KMS-11 (cell line): ENCODE data around the gene ABI2.
"Not testable (repeated sequence)": the region's sequence is repeated elsewhere in the genome, so short reads cannot be mapped to it uniquely, and the experiment has no call there.

ENCODE experiments used
- H2AFZ ChIP-seq: fragments of 200-600 bp; sonication (generic); 2 replicates; pipeline ENCODE4 v1.6.1; 2016; ENCODE audit warnings: antibody characterized with exemption, mixed run types, low read depth
- H3K27ac ChIP-seq: fragments of 200-600 bp; sonication (generic); 2 replicates; pipeline ENCODE4 v1.6.1; 2016; ENCODE audit warnings: mild to moderate bottlenecking, mixed run types
- H3K27me3 ChIP-seq: fragments of 200-600 bp; sonication (generic); 2 replicates; pipeline ENCODE4 v1.6.1; 2017; ENCODE audit warnings: mild to moderate bottlenecking, low read depth, mixed run types, moderate library complexity; ENCODE audit not compliant: insufficient read depth
- H3K36me3 ChIP-seq: fragments of 200-600 bp; sonication (generic); 2 replicates; pipeline ENCODE4 v1.6.1; 2017; ENCODE audit warnings: mild to moderate bottlenecking, mixed run types; ENCODE audit not compliant: insufficient read depth
- H3K4me1 ChIP-seq: fragments of 200-600 bp; sonication (generic); 2 replicates; pipeline ENCODE4 v1.6.1; 2016; ENCODE audit warnings: mild to moderate bottlenecking, low read depth, mixed run types; ENCODE audit not compliant: poor library complexity, severe bottlenecking
- H3K4me2 ChIP-seq: fragments of 200-600 bp; sonication (generic); 2 replicates; pipeline ENCODE4 v1.7.0; 2016; ENCODE audit warnings: mild to moderate bottlenecking, mixed run types
- H3K4me3 ChIP-seq: fragments of 200-600 bp; sonication (generic); IDR thresholded peaks from 2 replicates; pipeline ENCODE4 v1.6.1; 2017; ENCODE audit warnings: low read depth, low read length, mixed read lengths; ENCODE audit not compliant: insufficient read depth
- H3K79me2 ChIP-seq: fragments of 200-600 bp; sonication (generic); 2 replicates; pipeline ENCODE4 v1.6.1; 2016; ENCODE audit warnings: low read depth, mixed run types; ENCODE audit not compliant: insufficient read depth
- H3K9ac ChIP-seq: fragments of 200-600 bp; sonication (generic); 2 replicates; pipeline ENCODE4 v1.6.1; 2016; ENCODE audit warnings: mild to moderate bottlenecking, mixed run types
- H4K20me1 ChIP-seq: fragments of 200-600 bp; sonication (generic); 2 replicates; pipeline ENCODE4 v1.6.1; 2016; ENCODE audit warnings: mild to moderate bottlenecking, mixed run types; ENCODE audit not compliant: insufficient read depth
- TF ChIP-seq, protein P1 (sequence below): fragments of 200-600 bp; sonication (generic); conservative IDR thresholded peaks from 2 replicates; pipeline ENCODE4 v1.6.1; 2017; ENCODE audit warnings: low read depth, mild to moderate bottlenecking, antibody characterized with exemption, low read length, moderate library complexity, mixed read lengths

ABI2 gene

DNA sequence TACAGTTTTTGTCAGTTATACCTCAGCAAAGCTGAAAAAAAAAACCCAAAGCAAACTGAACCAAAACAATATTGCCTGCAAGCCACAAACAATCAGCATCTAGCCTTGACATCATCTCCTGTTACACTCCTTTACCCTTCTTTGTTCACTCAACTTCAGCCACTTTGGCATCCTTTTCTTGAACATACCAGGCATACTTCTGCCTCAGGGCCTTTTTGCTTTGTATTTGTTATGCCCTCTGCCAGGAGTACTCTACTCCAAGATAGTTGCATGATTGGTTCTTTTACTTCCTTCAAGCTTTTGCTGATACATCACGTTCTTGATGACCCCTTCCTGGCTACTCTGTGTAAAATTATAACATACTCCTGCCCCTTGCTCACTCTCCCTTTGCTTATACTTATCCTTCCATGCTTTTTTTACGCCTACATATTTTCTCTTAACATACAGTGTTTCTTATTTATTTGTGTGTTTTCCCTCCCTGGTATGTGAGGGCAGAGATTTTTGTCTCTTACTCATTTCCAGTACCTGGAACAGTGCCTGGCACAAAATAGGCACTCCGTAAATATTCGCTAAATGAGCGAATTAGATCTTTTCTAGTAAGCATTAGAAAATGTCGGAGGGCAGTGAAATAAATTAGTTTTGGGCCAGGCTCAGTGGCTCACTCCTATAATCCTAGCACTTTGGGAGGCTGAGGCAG, 12.7 kb downstream of the ABI2 start:
- Histone ChIP-seq H3K4me2 (no peak overlapping the region), H4K20me1 (no peaks in the 10 kb centered on the region), H3K79me2 (peaks cover 14% of the 10 kb centered on the region), H3K9ac (no peak overlapping the region), H3K4me1 (no peaks in the 10 kb centered on the region), H3K4me3 (no peak overlapping the region), H2AFZ (no peak overlapping the region), H3K36me3 (no peaks in the 10 kb centered on the region), H3K27ac (no peak overlapping the region), H3K27me3 (no peaks in the 10 kb centered on the region)
- TF ChIP-seq, protein P1, sequence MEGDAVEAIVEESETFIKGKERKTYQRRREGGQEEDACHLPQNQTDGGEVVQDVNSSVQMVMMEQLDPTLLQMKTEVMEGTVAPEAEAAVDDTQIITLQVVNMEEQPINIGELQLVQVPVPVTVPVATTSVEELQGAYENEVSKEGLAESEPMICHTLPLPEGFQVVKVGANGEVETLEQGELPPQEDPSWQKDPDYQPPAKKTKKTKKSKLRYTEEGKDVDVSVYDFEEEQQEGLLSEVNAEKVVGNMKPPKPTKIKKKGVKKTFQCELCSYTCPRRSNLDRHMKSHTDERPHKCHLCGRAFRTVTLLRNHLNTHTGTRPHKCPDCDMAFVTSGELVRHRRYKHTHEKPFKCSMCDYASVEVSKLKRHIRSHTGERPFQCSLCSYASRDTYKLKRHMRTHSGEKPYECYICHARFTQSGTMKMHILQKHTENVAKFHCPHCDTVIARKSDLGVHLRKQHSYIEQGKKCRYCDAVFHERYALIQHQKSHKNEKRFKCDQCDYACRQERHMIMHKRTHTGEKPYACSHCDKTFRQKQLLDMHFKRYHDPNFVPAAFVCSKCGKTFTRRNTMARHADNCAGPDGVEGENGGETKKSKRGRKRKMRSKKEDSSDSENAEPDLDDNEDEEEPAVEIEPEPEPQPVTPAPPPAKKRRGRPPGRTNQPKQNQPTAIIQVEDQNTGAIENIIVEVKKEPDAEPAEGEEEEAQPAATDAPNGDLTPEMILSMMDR = no peak

DNA sequence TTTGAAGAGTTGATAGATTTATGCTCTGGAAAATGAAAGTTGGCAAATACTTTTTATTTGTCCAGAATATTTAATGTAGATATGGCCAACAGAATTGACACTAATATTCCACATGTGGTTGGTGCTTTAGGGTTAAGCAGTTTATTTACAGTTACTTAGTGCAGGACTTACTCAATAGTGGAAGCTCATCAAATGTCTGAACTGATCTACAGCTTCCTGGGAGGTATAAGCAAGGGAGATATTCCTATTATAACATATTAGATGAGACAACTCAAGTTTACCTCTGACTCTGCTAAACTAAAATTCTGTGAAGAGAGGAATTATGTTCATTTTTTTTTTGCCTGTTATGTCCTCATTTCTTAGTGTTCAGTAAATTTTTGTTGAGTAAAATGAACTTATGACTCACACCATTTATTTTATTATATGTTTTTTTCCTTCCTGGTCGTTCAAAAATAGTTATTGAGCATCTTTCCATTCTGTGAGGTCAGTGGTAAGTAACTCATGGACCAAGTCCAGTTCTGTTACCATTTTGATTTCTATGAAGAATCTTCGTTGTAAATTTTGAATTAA, 13.6 kb downstream of the ABI2 start:
- no peak overlapping the region for H3K4me2 ChIP-seq
- H3K36me3 ChIP-seq = no peaks in the 10 kb centered on the region
- no peak overlapping the region for H3K27ac ChIP-seq
- no peaks in the 10 kb centered on the region for H3K27me3 ChIP-seq
- no peak overlapping the region for H3K4me3 ChIP-seq
- no peaks in the 10 kb centered on the region for H4K20me1 ChIP-seq
- H3K4me1 ChIP-seq = no peaks in the 10 kb centered on the region
- TF ChIP-seq, protein P1 = no peak
- H3K9ac ChIP-seq = no peak overlapping the region
- peaks cover 7% of the 10 kb centered on the region; the same call in 1 of the 2 replicates for H3K79me2 ChIP-seq
- no peak overlapping the region for H2AFZ ChIP-seq

DNA sequence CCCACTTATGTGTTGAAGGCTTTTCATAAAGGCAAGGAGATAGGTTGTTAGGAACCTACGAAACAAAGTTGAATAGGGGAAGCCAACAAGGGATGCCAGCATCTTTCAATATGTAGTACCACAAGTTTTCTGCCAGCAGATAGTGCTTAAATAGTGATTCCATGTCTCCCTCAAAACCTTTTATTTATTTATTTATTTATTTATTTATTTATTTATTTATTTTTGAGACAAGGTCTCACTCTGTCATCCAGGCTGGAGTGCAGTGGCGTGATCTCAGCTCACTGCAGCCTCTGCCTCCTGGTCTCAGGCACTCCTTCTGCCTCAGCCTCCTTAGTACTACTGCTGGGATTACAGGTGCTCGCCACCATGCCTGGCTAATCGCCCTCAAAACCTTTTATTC, 14.2 kb downstream of the ABI2 start:
- H3K9ac ChIP-seq, H3K79me2 ChIP-seq, H3K4me1 ChIP-seq, H3K27me3 ChIP-seq, H4K20me1 ChIP-seq, H3K27ac ChIP-seq, H2AFZ ChIP-seq, H3K4me2 ChIP-seq, H3K36me3 ChIP-seq, H3K4me3 ChIP-seq: not testable (repeated sequence)

DNA sequence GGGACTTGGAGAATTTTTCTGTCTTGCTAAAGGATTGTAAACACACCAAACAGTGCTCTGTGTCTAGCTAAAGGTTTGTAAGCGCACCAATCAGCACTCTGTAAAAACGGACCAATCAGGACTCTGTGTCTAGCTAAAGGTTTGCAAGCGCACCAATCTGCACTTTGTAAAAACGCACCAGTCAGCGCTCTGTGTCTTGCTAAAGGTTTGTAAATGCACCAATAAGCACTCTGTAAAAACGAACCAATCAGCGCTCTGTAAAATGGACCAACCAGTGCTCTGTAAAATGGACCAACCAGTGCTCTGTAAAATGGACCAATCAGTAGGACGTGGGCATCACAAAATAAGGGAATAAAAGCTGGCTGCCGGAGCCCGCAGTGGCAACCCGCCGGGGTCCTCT, 16.5 kb downstream of the ABI2 start:
- H3K36me3 ChIP-seq = no peaks in the 10 kb centered on the region; the same call in 1 of the 2 replicates
- H2AFZ ChIP-seq = no peak overlapping the region
- TF ChIP-seq, protein P1 = no peak
- H4K20me1 ChIP-seq = no peaks in the 10 kb centered on the region
- no peaks in the 10 kb centered on the region for H3K27me3 ChIP-seq
- no peak overlapping the region for H3K9ac ChIP-seq
- no peak overlapping the region for H3K4me3 ChIP-seq
- H3K27ac ChIP-seq = no peak overlapping the region
- H3K4me1 ChIP-seq = no peaks in the 10 kb centered on the region
- no peak overlapping the region for H3K4me2 ChIP-seq
- H3K79me2 ChIP-seq = peaks cover 5% of the 10 kb centered on the region

DNA sequence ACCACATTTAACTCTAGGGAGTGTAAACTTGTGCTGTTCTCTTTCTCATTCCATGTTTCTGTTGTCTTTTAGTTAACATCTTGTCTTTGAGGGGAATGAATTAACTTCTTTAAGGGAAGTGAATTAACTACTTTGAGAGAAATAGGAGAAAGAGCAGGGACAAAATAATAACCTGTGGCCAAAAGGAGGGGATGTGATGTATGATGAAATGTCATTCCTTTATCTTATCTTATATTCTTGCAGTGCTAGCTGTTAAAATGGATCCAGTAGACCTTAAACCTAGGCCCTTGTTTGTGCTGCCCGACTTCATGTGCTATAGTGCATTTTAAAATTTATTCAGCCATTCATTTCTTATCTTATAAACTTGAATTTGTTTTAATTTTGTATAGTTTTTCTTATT, 18.4 kb downstream of the ABI2 start:
- Histone ChIP-seq H3K36me3 (no peaks in the 10 kb centered on the region; the same call in 1 of the 2 replicates), H3K79me2 (peaks cover 5% of the 10 kb centered on the region), H3K9ac (no peak overlapping the region), H3K4me2 (no peak overlapping the region), H4K20me1 (no peaks in the 10 kb centered on the region), H3K27ac (no peak overlapping the region), H2AFZ (no peak overlapping the region), H3K4me3 (no peak overlapping the region), H3K4me1 (no peaks in the 10 kb centered on the region), H3K27me3 (no peaks in the 10 kb centered on the region)
- TF ChIP-seq, protein P1 = no peak
